ENCODE measurements around the gene FALEC.
"Not testable (repeated sequence)": the region's sequence is repeated elsewhere in the genome, so short reads cannot be mapped to it uniquely, and the experiment has no call there.

FALEC gene

GRCh38 chr1:150573648-150574071 lies 58.1 kb downstream of the FALEC start:
- H3K27ac ChIP-seq (ENCODE audit: low read length); H3K27me3 ChIP-seq (ENCODE audit: control insufficient read depth, insufficient read depth, low read length); H3K9ac ChIP-seq (ENCODE audit: low read length); H3K9me3 ChIP-seq (ENCODE audit: control insufficient read depth, low read depth, low read length); H3K4me3 ChIP-seq (ENCODE audit: low read length): not testable (repeated sequence)
- Histone ChIP-seq H3K4me1 (ENCODE audit: control insufficient read depth, low read depth, low read length) (peaks cover 57% of the 10 kb centered on the region), H3K36me3 (ENCODE audit: control insufficient read depth, low read depth, low read length) (peaks cover 68% of the 10 kb centered on the region)

DNA sequence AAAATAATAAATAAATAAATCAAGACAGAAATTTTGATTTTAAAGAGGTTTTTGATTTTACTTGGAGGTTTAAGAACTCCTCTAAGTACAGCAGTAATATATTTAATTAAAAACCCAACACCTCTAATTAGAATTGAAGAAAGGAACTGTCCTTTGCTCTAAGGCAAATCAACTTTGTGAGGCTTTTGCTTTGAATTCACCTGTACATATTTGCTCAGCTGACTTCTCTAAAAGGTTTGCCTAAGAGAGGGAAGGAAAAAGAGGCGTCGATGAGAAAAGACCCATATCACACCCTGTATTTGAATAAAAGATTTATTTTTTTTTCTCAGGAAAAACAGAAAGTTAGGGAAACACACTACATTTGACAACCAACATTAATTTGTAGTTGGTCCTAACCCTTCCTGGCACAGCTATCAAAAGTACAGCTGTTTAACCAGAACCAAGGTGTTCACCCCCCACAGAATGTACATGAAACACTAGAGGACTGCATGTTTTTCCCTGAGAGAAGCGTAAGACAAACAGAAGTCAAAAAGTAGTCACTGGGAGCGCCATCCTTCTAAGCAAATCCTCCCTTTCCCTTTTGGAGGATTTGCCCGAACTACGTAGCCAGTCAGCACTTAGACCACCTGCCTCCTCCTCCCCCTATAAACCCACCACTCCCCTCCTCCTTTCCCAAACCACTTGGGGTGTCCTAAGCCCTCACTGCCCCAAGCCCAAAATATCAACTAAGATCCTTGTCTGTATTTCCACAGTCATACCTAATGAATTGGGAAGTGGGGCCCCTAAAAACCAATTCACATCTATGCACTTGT lies 58.9 kb downstream of the FALEC start:
- no peak overlapping the region for H3K27ac ChIP-seq (ENCODE audit: low read length)
- no peak overlapping the region for H3K9ac ChIP-seq (ENCODE audit: low read length)
- peak overlapping the region; percentile 94 for H3K4me3 ChIP-seq (ENCODE audit: low read length)
- peaks cover 49% of the 10 kb centered on the region for H3K4me1 ChIP-seq (ENCODE audit: control insufficient read depth, low read depth, low read length)
- no peaks in the 10 kb centered on the region for H3K27me3 ChIP-seq (ENCODE audit: control insufficient read depth, insufficient read depth, low read length)
- H3K9me3 ChIP-seq (ENCODE audit: control insufficient read depth, low read depth, low read length): no peaks in the 10 kb centered on the region
- H3K36me3 ChIP-seq (ENCODE audit: control insufficient read depth, low read depth, low read length): peaks cover 70% of the 10 kb centered on the region

DNA sequence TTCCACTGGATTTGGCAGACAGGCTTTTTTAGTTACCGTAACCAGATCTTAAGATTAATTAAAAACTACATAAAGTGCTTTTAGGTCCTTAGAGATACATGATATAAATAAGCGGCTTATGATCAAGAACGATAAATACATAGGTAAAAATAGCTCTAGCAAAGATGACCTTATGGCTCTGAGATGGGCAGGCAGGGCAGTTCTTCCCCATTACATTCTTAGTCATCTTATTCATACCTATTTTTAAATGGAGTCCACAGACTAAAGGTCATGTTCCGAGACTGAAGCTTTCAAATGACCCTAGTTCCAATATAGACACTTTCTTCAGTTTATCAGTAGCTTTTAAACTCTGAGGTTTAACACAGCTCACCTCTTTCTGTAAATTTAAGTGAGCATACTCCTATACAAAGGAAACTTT lies 59.5 kb downstream of the FALEC start:
- Histone ChIP-seq H3K27me3 (ENCODE audit: control insufficient read depth, insufficient read depth, low read length) (no peaks in the 10 kb centered on the region), H3K4me1 (ENCODE audit: control insufficient read depth, low read depth, low read length) (peaks cover 46% of the 10 kb centered on the region), H3K36me3 (ENCODE audit: control insufficient read depth, low read depth, low read length) (peaks cover 67% of the 10 kb centered on the region), H3K27ac (ENCODE audit: low read length) (no peak overlapping the region), H3K9me3 (ENCODE audit: control insufficient read depth, low read depth, low read length) (no peaks in the 10 kb centered on the region), H3K4me3 (ENCODE audit: low read length) (peak overlapping the region; percentile 94), H3K9ac (ENCODE audit: low read length) (peak overlapping the region; percentile 100)

- no peaks in the 10 kb centered on the region for H3K27me3 ChIP-seq (ENCODE audit: control insufficient read depth, insufficient read depth, low read length)
- H3K4me1 ChIP-seq (ENCODE audit: control insufficient read depth, low read depth, low read length): peaks cover 43% of the 10 kb centered on the region
- peak overlapping the region; percentile 94 for H3K4me3 ChIP-seq (ENCODE audit: low read length)
- peak overlapping the region; percentile 100 for H3K9ac ChIP-seq (ENCODE audit: low read length)
- H3K9me3 ChIP-seq (ENCODE audit: control insufficient read depth, low read depth, low read length): no peaks in the 10 kb centered on the region
- no peak overlapping the region for H3K27ac ChIP-seq (ENCODE audit: low read length)
- peaks cover 67% of the 10 kb centered on the region for H3K36me3 ChIP-seq (ENCODE audit: control insufficient read depth, low read depth, low read length)
These were observed 60.2 kb downstream of the FALEC start for GRCh38 chr1:150575518-150576366.

- no peaks in the 10 kb centered on the region for H3K9me3 ChIP-seq (ENCODE audit: control insufficient read depth, low read depth, low read length)
- no peaks in the 10 kb centered on the region for H3K27me3 ChIP-seq (ENCODE audit: control insufficient read depth, insufficient read depth, low read length)
- no peak overlapping the region for H3K27ac ChIP-seq (ENCODE audit: low read length)
- peak overlapping the region; percentile 100 for H3K9ac ChIP-seq (ENCODE audit: low read length)
- peaks cover 63% of the 10 kb centered on the region for H3K36me3 ChIP-seq (ENCODE audit: control insufficient read depth, low read depth, low read length)
- H3K4me1 ChIP-seq (ENCODE audit: control insufficient read depth, low read depth, low read length): peaks cover 43% of the 10 kb centered on the region
- H3K4me3 ChIP-seq (ENCODE audit: low read length): peak overlapping the region; percentile 94
These were observed 60.8 kb downstream of the FALEC start for GRCh38 chr1:150576367-150576711.

- Histone ChIP-seq H3K27ac (ENCODE audit: low read length) (peak overlapping the region; percentile 15), H3K9me3 (ENCODE audit: control insufficient read depth, low read depth, low read length) (no peaks in the 10 kb centered on the region), H3K4me1 (ENCODE audit: control insufficient read depth, low read depth, low read length) (peaks cover 43% of the 10 kb centered on the region), H3K9ac (ENCODE audit: low read length) (peak overlapping the region; percentile 100), H3K36me3 (ENCODE audit: control insufficient read depth, low read depth, low read length) (peaks cover 62% of the 10 kb centered on the region), H3K4me3 (ENCODE audit: low read length) (peak overlapping the region; percentile 94), H3K27me3 (ENCODE audit: control insufficient read depth, insufficient read depth, low read length) (no peaks in the 10 kb centered on the region)
These were observed 61.4 kb downstream of the FALEC start for GRCh38 chr1:150576794-150577556.

- H3K27me3 ChIP-seq (ENCODE audit: control insufficient read depth, insufficient read depth, low read length): no peaks in the 10 kb centered on the region
These were observed 62.2 kb downstream of the FALEC start for GRCh38 chr1:150577557-150578271.

DNA sequence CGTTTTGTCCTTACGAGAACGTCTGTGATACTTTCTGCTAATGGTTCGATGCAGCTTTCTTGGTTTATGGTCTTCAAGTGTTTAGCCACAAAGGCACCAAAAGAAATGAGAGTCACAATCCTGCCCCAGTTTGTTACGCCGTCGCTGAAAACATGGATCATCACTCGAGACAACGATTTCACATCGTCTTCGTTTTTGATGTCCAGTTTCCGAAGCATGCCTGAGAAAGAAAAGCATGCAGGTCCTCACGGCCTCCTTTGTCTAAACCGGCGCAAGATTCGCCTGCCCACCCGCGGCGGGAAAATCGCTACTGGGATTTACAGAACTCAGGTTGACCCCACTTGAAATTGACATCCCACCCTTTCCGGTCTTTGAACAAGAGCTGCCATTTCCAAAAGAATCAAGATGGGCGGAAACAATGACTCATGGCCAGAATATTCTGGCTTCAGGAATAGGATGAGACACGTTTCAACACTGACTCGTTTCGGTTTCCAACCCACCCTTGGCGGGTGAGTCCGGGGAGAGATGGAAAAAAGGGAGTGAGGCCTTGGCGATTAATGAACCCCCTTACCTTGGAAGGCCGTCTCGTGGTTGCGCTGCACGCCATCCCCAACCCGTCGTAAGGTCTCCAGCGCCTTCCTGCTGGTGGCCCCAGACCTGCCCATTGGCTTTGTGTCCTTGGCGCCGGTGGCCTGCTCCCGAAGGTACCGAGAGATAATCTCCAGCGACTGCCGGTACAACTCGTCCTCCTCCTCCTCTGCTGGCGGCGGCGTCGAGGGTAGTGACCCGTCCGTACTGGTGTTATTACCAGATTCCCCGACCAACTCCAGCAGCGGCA lies 62.9 kb downstream of the FALEC start:
- Histone ChIP-seq H3K36me3 (ENCODE audit: control insufficient read depth, low read depth, low read length) (peaks cover 50% of the 10 kb centered on the region), H3K4me3 (ENCODE audit: low read length) (peak overlapping the region; percentile 94), H3K4me1 (ENCODE audit: control insufficient read depth, low read depth, low read length) (peaks cover 35% of the 10 kb centered on the region), H3K27ac (ENCODE audit: low read length) (peak overlapping the region; percentile 97), H3K27me3 (ENCODE audit: control insufficient read depth, insufficient read depth, low read length) (no peaks in the 10 kb centered on the region), H3K9me3 (ENCODE audit: control insufficient read depth, low read depth, low read length) (no peaks in the 10 kb centered on the region), H3K9ac (ENCODE audit: low read length) (peak overlapping the region; percentile 100)

More at GRCh38 chr1:150577557-150578271, 62.2 kb downstream of the FALEC start:
- Histone ChIP-seq H3K9ac (ENCODE audit: low read length) (peak overlapping the region; percentile 100), H3K9me3 (ENCODE audit: control insufficient read depth, low read depth, low read length) (no peaks in the 10 kb centered on the region), H3K4me1 (ENCODE audit: control insufficient read depth, low read depth, low read length) (peaks cover 43% of the 10 kb centered on the region), H3K4me3 (ENCODE audit: low read length) (peak overlapping the region; percentile 94), H3K27ac (ENCODE audit: low read length) (peak overlapping the region; percentile 97), H3K36me3 (ENCODE audit: control insufficient read depth, low read depth, low read length) (peaks cover 58% of the 10 kb centered on the region)

- H3K27ac ChIP-seq (ENCODE audit: low read length): peak within 1 kb of the TSS; percentile 97
- H3K4me1 ChIP-seq (ENCODE audit: control insufficient read depth, low read depth, low read length): peaks cover 33% of the 10 kb centered on the region
- no peaks in the 10 kb centered on the region for H3K9me3 ChIP-seq (ENCODE audit: control insufficient read depth, low read depth, low read length)
- H3K4me3 ChIP-seq (ENCODE audit: low read length): peak within 1 kb of the TSS; percentile 94
- H3K27me3 ChIP-seq (ENCODE audit: control insufficient read depth, insufficient read depth, low read length): no peaks in the 10 kb centered on the region
- H3K36me3 ChIP-seq (ENCODE audit: control insufficient read depth, low read depth, low read length): peaks cover 45% of the 10 kb centered on the region
- peak within 1 kb of the TSS; percentile 100 for H3K9ac ChIP-seq (ENCODE audit: low read length)
These were observed 63.8 kb downstream of the FALEC start, which contains the start of gene MCL1 for GRCh38 chr1:150579110-150579944. TSS of gene MCL1 (minus strand) at chr1:150579610. CDS start at chr1:150579530, 80 bp downstream.
